HG03064 (cell line): ENCODE measurements around the gene ZFHX3.
A peak's percentile ranks its signal among the peaks of the same experiment; 100 is the strongest.

ENCODE experiments used
- ATAC-seq: cut with Tn5 transposase; IDR thresholded peaks from one replicate; pipeline ENCODE4 v1.9.1; 2021; ENCODE audit warnings: low read depth; ENCODE audit not compliant: unreplicated experiment

The ZFHX3 gene

GRCh38 chr16:73057291-73058210 is 9.6 kb upstream of the ZFHX3 start:
- peak; percentile 44 for ATAC-seq

GRCh38 chr16:73056921-73057290 is 9.0 kb upstream of the ZFHX3 start:
- no peak for ATAC-seq

GRCh38 chr16:73056448-73056847 is 8.5 kb upstream of the ZFHX3 start:
- no peak for ATAC-seq

- ATAC-seq = no peak
Observed at GRCh38 chr16:73054813-73055482, 7.0 kb upstream of the ZFHX3 start.

- ATAC-seq = no peak
Observed at GRCh38 chr16:73054498-73054812, 6.5 kb upstream of the ZFHX3 start.

GRCh38 chr16:73054125-73054484 is 6.2 kb upstream of the ZFHX3 start:
- ATAC-seq = no peak

GRCh38 chr16:73053364-73054124 is 5.6 kb upstream of the ZFHX3 start:
- no peak for ATAC-seq

GRCh38 chr16:73053038-73053363 is 5.1 kb upstream of the ZFHX3 start:
- no peak for ATAC-seq

- no peak for ATAC-seq
Observed at GRCh38 chr16:73052576-73052975, 4.6 kb upstream of the ZFHX3 start.

- no peak for ATAC-seq
Observed at GRCh38 chr16:73051961-73052360, 4.0 kb upstream of the ZFHX3 start.

GRCh38 chr16:73051226-73051625 is 3.3 kb upstream of the ZFHX3 start:
- no peak for ATAC-seq

GRCh38 chr16:73050201-73051099 is 2.5 kb upstream of the ZFHX3 start:
- ATAC-seq = no peak

- ATAC-seq = no peak
Observed at GRCh38 chr16:73049511-73049910, 1.6 kb upstream of the ZFHX3 start.

- no peak for ATAC-seq
Observed at GRCh38 chr16:73049091-73049490, 1.2 kb upstream of the ZFHX3 start.

- peak; percentile 9 for ATAC-seq
Observed at GRCh38 chr16:73048292-73049080, 558 bp upstream of the ZFHX3 start.

- no peak for ATAC-seq
Observed at GRCh38 chr16:73047221-73047535, 750 bp downstream of the ZFHX3 start.

GRCh38 chr16:73046849-73047214 is 1.1 kb downstream of the ZFHX3 start:
- ATAC-seq = no peak

- ATAC-seq = no peak
Observed at GRCh38 chr16:73046202-73046848, 1.6 kb downstream of the ZFHX3 start.

- ATAC-seq = no peak
Observed at GRCh38 chr16:73043828-73044467, 4.0 kb downstream of the ZFHX3 start.
